PFSK-1 (cell line): ENCODE results near the gene RASA3.

ENCODE experiments used
- FOXP2 ChIP-seq: optimal IDR thresholded peaks from 2 replicates; pipeline ENCODE3; 2011; ENCODE audit warnings: borderline replicate concordance, control low read depth, inconsistent platforms; ENCODE audit not compliant: insufficient read depth; ENCODE audit errors: extremely low read length, extremely low read depth
- POLR2AphosphoS5 ChIP-seq: IDR thresholded peaks from 2 replicates; pipeline ENCODE4 v1.6.1; 2012; ENCODE audit warnings: low read depth, mild to moderate bottlenecking, control low read depth, low read length, moderate library complexity
- REST ChIP-seq, 2 experiments: IDR thresholded peaks; 2 replicates each; pipeline versions ENCODE4 v1.6.1 to v1.8.0; 2011 to 2012; ENCODE audit warnings: low read depth in 2 of 2, low read length in 2 of 2, control low read depth in 1 of 2, inconsistent platforms in 1 of 2, mild to moderate bottlenecking in 1 of 2, moderate library complexity in 1 of 2; ENCODE audit not compliant: insufficient read depth in 1 of 2
- SIN3A ChIP-seq: IDR thresholded peaks from 2 replicates; pipeline ENCODE4 v1.6.1; 2012; ENCODE audit warnings: mild to moderate bottlenecking, low read length, moderate library complexity, borderline replicate concordance; ENCODE audit not compliant: insufficient read depth
- TAF1 ChIP-seq: IDR thresholded peaks from 2 replicates; pipeline ENCODE4 v1.6.1; 2012; ENCODE audit warnings: low read length, control low read depth, borderline replicate concordance; ENCODE audit not compliant: insufficient read depth

RASA3 gene

GRCh38 chr13:114008964-114009589, 123.3 kb downstream of the RASA3 start:
- TF ChIP-seq SIN3A = no peak
- no peak for TF ChIP-seq POLR2AphosphoS5
- no peak for TF ChIP-seq FOXP2
- TF ChIP-seq TAF1 = no peak

GRCh38 chr13:114007566-114007965, 124.9 kb downstream of the RASA3 start:
- TF ChIP-seq POLR2AphosphoS5 (no peak), TAF1 (no peak), REST (IDR thresholded peaks at IDR 0.05; ENCODE audit: insufficient read depth in 1 of 2, low read depth in 2 of 2, low read length in 2 of 2) (no peak), FOXP2 (no peak), SIN3A (no peak)

- no peak for TF ChIP-seq SIN3A
- no peak for TF ChIP-seq TAF1
- TF ChIP-seq REST (IDR thresholded peaks at IDR 0.05; ENCODE audit: insufficient read depth in 1 of 2, low read depth in 2 of 2, low read length in 2 of 2) = no peak
- no peak for TF ChIP-seq POLR2AphosphoS5
- no peak for TF ChIP-seq FOXP2
Observed at GRCh38 chr13:114005206-114005724, 127.2 kb downstream of the RASA3 start.

- no peak for TF ChIP-seq TAF1
- TF ChIP-seq POLR2AphosphoS5 = no peak
- no peak for TF ChIP-seq SIN3A
- TF ChIP-seq FOXP2 = no peak
- TF ChIP-seq REST (IDR thresholded peaks at IDR 0.05; ENCODE audit: insufficient read depth in 1 of 2, low read depth in 2 of 2, low read length in 2 of 2) = no peak
Observed at GRCh38 chr13:114004420-114005205, 127.8 kb downstream of the RASA3 start.

GRCh38 chr13:114002771-114003321, 129.6 kb downstream of the RASA3 start:
- no peak for TF ChIP-seq POLR2AphosphoS5
- TF ChIP-seq SIN3A = no peak
- no peak for TF ChIP-seq FOXP2
- no peak for TF ChIP-seq TAF1
- no peak for TF ChIP-seq REST (IDR thresholded peaks at IDR 0.05; ENCODE audit: insufficient read depth in 1 of 2, low read depth in 2 of 2, low read length in 2 of 2)
